Kidney (tissue), 14 donors: ENCODE results near the gene CYTH4. TPM values are rescaled to one million over a fixed set of nuclear protein-coding genes. Genes with fewer than 3 reads are reported as not detected.

Experiments
- DNase-seq, 5 donors: peaks; one replicate each; pipeline ENCODE4 v3.0.0-alpha.2; 2013 to 2020
- FAIRE-seq: peaks from 2 replicates; lab custom pipeline; 2012; peaks lifted over from hg19 to GRCh38; lab: Jason Lieb, UNC
- H3K27ac ChIP-seq, 2 donors: one replicate each; pipeline ENCODE4 v1.7.0; 2013; ENCODE audit warnings: low read depth in 2 of 2, low read length in 2 of 2, inconsistent platforms in 1 of 2
- H3K27me3 ChIP-seq: one replicate; pipeline ENCODE4 v1.7.1; 2013; ENCODE audit warnings: low read length, inconsistent platforms; ENCODE audit not compliant: control insufficient read depth, insufficient read depth
- H3K36me3 ChIP-seq, 3 donors: one replicate each; pipeline versions ENCODE4 v1.7.0 to v1.7.1; 2013; ENCODE audit warnings: low read length in 3 of 3, control low read depth in 1 of 3, inconsistent platforms in 1 of 3; ENCODE audit not compliant: insufficient read depth in 3 of 3, control insufficient read depth in 2 of 3
- H3K4me1 ChIP-seq, 3 donors: one replicate each; pipeline versions ENCODE4 v1.7.0 to v1.7.1; 2013; ENCODE audit warnings: low read length in 3 of 3, inconsistent platforms in 1 of 3, low read depth in 1 of 3; ENCODE audit not compliant: control insufficient read depth in 2 of 3, insufficient read depth in 2 of 3
- H3K4me3 ChIP-seq, 3 donors: one replicate each; pipeline versions ENCODE4 v1.7.0 to v1.8.1; 2013; ENCODE audit warnings: low read length in 3 of 3, control low read depth in 1 of 3, inconsistent platforms in 1 of 3
- H3K9ac ChIP-seq, 3 donors: one replicate each; pipeline versions ENCODE4 v1.7.0 to v1.7.1; 2013; ENCODE audit warnings: low read length in 3 of 3, control low read depth in 1 of 3, inconsistent platforms in 1 of 3
- H3K9me3 ChIP-seq, 3 donors: one replicate each; pipeline versions ENCODE4 v1.7.0 to v1.7.1; 2013; ENCODE audit warnings: low read length in 3 of 3, control low read depth in 1 of 3, inconsistent platforms in 1 of 3; ENCODE audit not compliant: control insufficient read depth in 2 of 3, insufficient read depth in 1 of 3
- CTCF ChIP-seq: IDR thresholded peaks from 3 replicates; pipeline ENCODE4 v1.5.1; 2012; ENCODE audit warnings: mild to moderate bottlenecking, moderate library complexity, borderline replicate concordance; ENCODE audit not compliant: insufficient read depth; ENCODE audit errors: extremely low read depth
- intact Hi-C: fragments of 100-400 bp; cut with DNase I; formaldehyde crosslinking; loops from one replicate; pipeline ENCODE4 v1.11.1; 2022
- polyA plus RNA-seq: library from polyadenylated mRNA; stranded (reverse); fragments of 350-450 nt; fragmentation: Illumina TruSeq; extraction: RNeasy Lipid Tissue Mini Kit (QIAGEN cat#74804); gene quantifications from one replicate; pipeline ENCODE4 v1.2.3, GENCODE V29; 2014; ENCODE audit warnings: low read depth, low replicate concordance; ENCODE audit not compliant: insufficient read depth
- total RNA-seq: library from RNA; stranded (reverse); fragmentation: NEBNext Ultra II Directional; extraction: Animal tissue kit (Norgen Biotek cat#: 25700); gene quantifications from one replicate; pipeline ENCODE4 v1.2.1, GENCODE V29; 2021
- donor health status: control.
- donor health status: control.
- donor health status: control.
- donor health status: control.
- donor health status: control.
- donor health status: DM: yes; HTN: yes; CAD: no.
- donor health status: Normal renal cell carcinoma (clear cell type).

CYTH4 gene
- total and polyA plus RNA-seq, 2 donors from 2014 or later, result 1.9 to 30.2 TPM

- DNase-seq (no peak), FAIRE-seq (no peak)
- intact Hi-C loops, result no loop called here
- H3K36me3 ChIP-seq, result no peaks in the 10 kb centered on the region
- no peaks in the 10 kb centered on the region for H3K9me3 ChIP-seq
- H3K9ac ChIP-seq, result no peak overlapping the region
- H3K27me3 ChIP-seq, result no peaks in the 10 kb centered on the region
- no peak overlapping the region for H3K4me3 ChIP-seq
- no peaks in the 10 kb centered on the region for H3K4me1 ChIP-seq
- TF ChIP-seq CTCF, result no peak
- H3K27ac ChIP-seq, result no peak overlapping the region
These were observed 59.8 kb downstream of the CYTH4 start for GRCh38 chr22:37342065-37342464.

- Histone ChIP-seq H3K9me3 (no peaks in the 10 kb centered on the region), H3K27ac (no peak overlapping the region), H3K9ac (no peak overlapping the region), H3K27me3 (no peaks in the 10 kb centered on the region), H3K4me3 (no peak overlapping the region), H3K4me1 (no peaks in the 10 kb centered on the region), H3K36me3 (no peaks in the 10 kb centered on the region)
- TF ChIP-seq CTCF, result no peak
- intact Hi-C loops, result no loop called here
- no peak for DNase-seq
- FAIRE-seq, result no peak
These were observed 61.0 kb downstream of the CYTH4 start for GRCh38 chr22:37343348-37343747.

- Histone ChIP-seq H3K9me3 (no peaks in the 10 kb centered on the region), H3K9ac (no peak overlapping the region), H3K36me3 (no peaks in the 10 kb centered on the region), H3K27ac (no peak overlapping the region), H3K4me3 (no peak overlapping the region), H3K27me3 (no peaks in the 10 kb centered on the region), H3K4me1 (no peaks in the 10 kb centered on the region)
- intact Hi-C loops, result no loop called here
- FAIRE-seq (no peak), DNase-seq (no peak)
- TF ChIP-seq CTCF, result no peak
These were observed 61.8 kb downstream of the CYTH4 start for GRCh38 chr22:37343863-37344734.
